HL-60/S4 (cell line): ENCODE measurements around the gene EDEM2.
"Not testable (repeated sequence)": the region's sequence is repeated elsewhere in the genome, so short reads cannot be mapped to it uniquely, and the experiment has no call there.

Source experiments
- in situ Hi-C: fragments of 300-500 bp; cut with MboI; formaldehyde crosslinking; loops from 2 replicates; pipeline ENCODE4 v1.14.3; 2022; ENCODE audit warnings: low sequenced_read_pairs

Gene EDEM2

DNA sequence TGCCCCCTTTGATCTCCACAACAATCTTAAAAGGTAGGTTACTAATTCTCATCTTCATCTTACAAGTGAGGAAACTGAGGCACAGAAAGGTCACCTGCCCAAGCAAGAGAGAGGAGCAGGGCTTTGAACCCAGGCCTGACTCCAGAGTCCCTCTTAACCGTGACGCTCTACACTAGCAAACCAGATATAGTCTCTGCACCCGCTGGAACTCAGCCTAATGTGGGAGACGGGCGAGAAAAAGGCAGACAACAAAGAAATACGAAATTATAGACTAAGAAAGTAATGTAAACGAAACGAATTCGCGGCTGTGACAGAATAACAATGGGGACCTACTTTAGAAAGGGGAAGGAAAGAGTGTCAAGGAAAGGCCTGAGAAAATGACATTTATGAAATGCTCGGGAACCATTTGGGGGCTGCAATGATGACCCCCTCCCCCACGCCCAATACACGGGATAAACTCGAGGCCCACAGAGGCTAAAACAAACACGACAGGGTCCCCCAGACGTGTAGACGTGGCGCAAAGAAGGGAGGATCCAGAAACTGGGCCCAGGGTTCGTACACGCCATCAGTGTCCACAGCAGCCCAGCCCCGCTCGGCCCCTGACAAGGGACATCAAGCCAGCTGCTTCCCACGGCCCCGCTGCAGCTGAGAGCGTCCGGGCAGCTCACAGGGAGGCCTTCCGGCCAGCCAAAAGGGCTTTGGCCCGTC lies 55.2 kb downstream of the EDEM2 start:
- in situ Hi-C loops = loop anchor here (10.0 to 25.0 kb wide), 2 partner anchors 113 to 345 kb away; partner anchors contain the start of gene GDF5

GRCh38 chr20:35088231-35089145 lies 58.6 kb downstream of the EDEM2 start:
- in situ Hi-C loops = loop anchor here (25.0 kb wide), 1 partner anchor 349 kb away; the partner anchor contains the start of gene GDF5

GRCh38 chr20:35087791-35088190 lies 59.3 kb downstream of the EDEM2 start:
- in situ Hi-C loops = loop anchor here (25.0 kb wide), 1 partner anchor 350 kb away; the partner anchor contains the start of gene GDF5

GRCh38 chr20:35087355-35087754 lies 59.8 kb downstream of the EDEM2 start:
- in situ Hi-C loops = loop anchor here (25.0 kb wide), 1 partner anchor 350 kb away; the partner anchor contains the start of gene GDF5

GRCh38 chr20:35085477-35086225 lies 61.5 kb downstream of the EDEM2 start:
- in situ Hi-C loops = loop anchor here (25.0 kb wide), 1 partner anchor 352 kb away; the partner anchor contains the start of gene GDF5

DNA sequence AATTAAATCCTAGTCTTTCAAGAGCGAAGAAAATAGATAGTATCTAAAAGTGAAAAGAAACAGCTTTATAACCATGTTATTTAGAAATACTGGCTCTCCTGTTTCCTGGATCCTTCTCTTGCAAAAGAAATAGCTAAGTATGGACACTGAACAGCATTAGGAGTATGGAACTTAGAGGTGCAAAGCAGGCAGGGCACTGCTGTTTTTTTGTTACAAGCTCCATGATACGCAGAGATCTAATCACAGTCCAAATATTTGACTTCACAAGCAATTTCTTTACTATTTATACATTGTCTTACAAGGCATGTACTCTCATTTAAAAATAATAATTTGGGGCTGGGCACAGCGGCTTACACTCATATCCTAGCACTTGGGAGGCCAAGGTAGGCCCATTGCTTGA lies 62.1 kb downstream of the EDEM2 start:
- in situ Hi-C loops = loop anchor here (25.0 kb wide), 1 partner anchor 352 kb away; the partner anchor contains the start of gene GDF5

DNA sequence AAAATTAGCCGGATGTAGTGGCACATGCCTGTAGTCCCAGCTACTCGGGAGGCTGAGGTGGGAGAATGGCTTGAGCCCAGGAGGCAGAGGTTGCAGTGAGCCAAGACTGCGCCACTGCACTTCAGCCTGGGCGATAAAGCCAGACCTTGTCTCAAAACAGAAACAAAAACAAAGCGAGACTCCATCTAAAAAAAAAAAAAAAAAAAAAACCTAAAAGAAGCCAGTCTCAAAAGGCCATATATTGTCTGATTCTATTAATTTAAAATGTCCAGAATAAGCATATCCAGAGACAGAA lies 66.8 kb downstream of the EDEM2 start:
- in situ Hi-C loops = loop anchor here (25.0 kb wide), 1 partner anchor 357 kb away; the partner anchor contains the start of gene GDF5

DNA sequence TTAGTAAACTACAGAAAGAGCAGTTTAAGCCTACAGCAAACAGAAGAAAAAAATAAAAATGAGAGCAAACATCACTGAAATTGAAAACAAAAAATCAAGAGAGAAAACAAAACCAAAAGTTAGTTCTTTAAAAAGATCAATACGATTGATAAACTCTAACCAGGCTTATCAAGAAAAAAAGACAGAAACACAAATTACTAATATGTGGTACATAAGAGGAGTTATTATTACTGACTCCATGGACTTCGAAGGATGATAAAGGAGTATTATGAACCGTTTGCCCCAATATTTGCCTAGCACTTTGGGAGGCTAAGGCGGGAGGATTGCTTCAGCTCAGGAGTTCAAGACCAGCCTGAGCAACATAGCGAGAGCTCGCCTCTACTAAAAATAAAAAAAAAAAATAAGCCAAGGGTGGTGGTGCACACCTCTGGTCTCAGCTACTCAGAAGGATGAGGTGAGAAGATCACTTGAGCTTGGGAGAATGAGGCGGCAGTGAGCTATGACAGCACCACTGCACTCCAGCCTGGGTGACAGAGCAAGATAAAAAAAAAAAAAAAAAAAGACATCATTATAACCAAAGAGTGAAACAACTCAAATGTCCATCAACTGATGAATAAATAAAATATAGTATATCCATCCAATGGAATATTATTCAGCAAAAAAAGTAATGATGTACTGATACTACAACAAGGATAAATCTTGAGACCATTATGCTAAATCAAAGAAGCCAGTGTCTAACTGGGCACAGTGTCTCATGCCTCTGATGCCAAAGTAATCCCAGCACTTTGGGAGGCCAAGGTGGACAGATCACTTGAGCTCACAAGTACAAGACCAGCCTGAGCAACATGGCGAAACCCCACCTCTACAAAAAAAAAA lies 67.4 kb downstream of the EDEM2 start:
- in situ Hi-C loops = loop anchor here (25.0 kb wide), 1 partner anchor 358 kb away; the partner anchor contains the start of gene GDF5

GRCh38 chr20:35077872-35078271 lies 69.3 kb downstream of the EDEM2 start:
- in situ Hi-C loops = loop anchor here (25.0 kb wide), 1 partner anchor 359 kb away; the partner anchor contains the start of gene GDF5

DNA sequence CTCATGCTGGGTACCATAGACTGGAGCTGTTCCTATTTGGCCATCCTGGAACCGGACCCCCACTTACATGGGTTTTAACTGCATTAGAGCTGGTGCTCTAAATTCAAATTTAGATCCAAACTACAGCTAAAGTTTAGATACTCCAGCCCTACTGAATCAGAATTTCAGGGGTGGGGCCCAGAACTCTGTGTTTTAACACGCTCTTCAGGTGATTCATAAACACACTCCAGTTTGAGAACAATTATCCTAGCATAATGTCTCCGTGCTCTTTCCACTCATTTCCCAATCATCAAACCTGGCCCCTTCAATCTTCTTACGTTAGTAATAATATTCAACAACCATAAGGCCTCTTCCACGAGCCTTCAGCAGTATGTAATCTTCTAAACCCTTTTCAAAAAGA lies 69.8 kb downstream of the EDEM2 start:
- in situ Hi-C loops = loop anchor here (25.0 kb wide), 1 partner anchor 360 kb away; the partner anchor contains the start of gene GDF5

- in situ Hi-C loops = not testable (repeated sequence)
Observed at GRCh38 chr20:35071436-35072153, 75.5 kb downstream of the EDEM2 start.

GRCh38 chr20:35066194-35066593 lies 80.9 kb downstream of the EDEM2 start:
- in situ Hi-C loops = no loop called here
